Suppressor macrophage treated with lipopolysaccharide for 1 hour (primary cell): ENCODE results near the gene KCNH2.

ENCODE experiments used
- DNase-seq, 3 donors: peaks; one replicate each; pipeline ENCODE4 v3.0.0-alpha.2; 2020 to 2022

Gene KCNH2

GRCh38 chr7:151011097-151011409 is 32.9 kb upstream of the KCNH2 start:
- peak in 2 of 3 donors; percentile 27 to 32 for DNase-seq

- peak in 2 of 3 donors; percentile 34 to 46 for DNase-seq
These were observed 32.4 kb upstream of the KCNH2 start for GRCh38 chr7:151010307-151011096.

- DNase-seq, result no peak
These were observed 31.9 kb upstream of the KCNH2 start for GRCh38 chr7:151010037-151010306.

- no peak for DNase-seq
These were observed 31.4 kb upstream of the KCNH2 start for GRCh38 chr7:151009327-151010036.

- DNase-seq, result peak; percentile 53 to 86 (median 63)
These were observed 30.6 kb upstream of the KCNH2 start for GRCh38 chr7:151008511-151009323.

- DNase-seq, result no peak
These were observed 30.0 kb upstream of the KCNH2 start for GRCh38 chr7:151008143-151008510.

- DNase-seq, result no peak
These were observed 29.4 kb upstream of the KCNH2 start for GRCh38 chr7:151007469-151007898.

- no peak for DNase-seq
These were observed 28.6 kb upstream of the KCNH2 start for GRCh38 chr7:151006590-151007300.

GRCh38 chr7:151005566-151005965 is 27.4 kb upstream of the KCNH2 start:
- DNase-seq, result no peak

- DNase-seq, result no peak
These were observed 25.5 kb upstream of the KCNH2 start for GRCh38 chr7:151003572-151003971.

GRCh38 chr7:151001546-151001945 is 23.4 kb upstream of the KCNH2 start:
- DNase-seq, result no peak

- DNase-seq, result no peak
These were observed 22.9 kb upstream of the KCNH2 start for GRCh38 chr7:151000897-151001495.

- no peak for DNase-seq
These were observed 21.5 kb upstream of the KCNH2 start for GRCh38 chr7:150999497-151000230.

- no peak for DNase-seq
These were observed 20.9 kb upstream of the KCNH2 start for GRCh38 chr7:150999001-150999400.

- DNase-seq, result no peak
These were observed 20.2 kb upstream of the KCNH2 start for GRCh38 chr7:150998341-150998740.

- DNase-seq, result no peak
These were observed 19.7 kb upstream of the KCNH2 start for GRCh38 chr7:150997817-150998216.

GRCh38 chr7:150997075-150997511 is 19.0 kb upstream of the KCNH2 start:
- DNase-seq, result peak in 1 of 3 donors; percentile 51

GRCh38 chr7:150996376-150997074 is 18.4 kb upstream of the KCNH2 start:
- peak; percentile 63 to 81 (median 80) for DNase-seq

- no peak for DNase-seq
These were observed 16.9 kb upstream of the KCNH2 start for GRCh38 chr7:150994838-150995510.

GRCh38 chr7:150994141-150994837 is 16.2 kb upstream of the KCNH2 start:
- peak in 2 of 3 donors; percentile 44 to 64 for DNase-seq
